GM23338 (cell line): ENCODE results near the gene YPEL1. TPM values are rescaled to one million over a fixed set of nuclear protein-coding genes. Genes with fewer than 3 reads are reported as not detected.

Experiments
- ATAC-seq: fragments of 200-7000 bp; cut with Tn5 transposase; 3 replicates; pipeline ENCODE4 v1.9.1; 2020
- DNase-seq: peaks from one replicate; pipeline ENCODE4 v3.0.0-alpha.2; 2015; ENCODE audit warnings: low spot score
- H2AFZ ChIP-seq: fragments of 200-600 bp; sonication (generic); 2 replicates; pipeline ENCODE4 v1.8.0; 2016; ENCODE audit warnings: antibody characterized with exemption, mild to moderate bottlenecking, moderate library complexity
- H3F3A ChIP-seq: fragments of 200-600 bp; sonication (generic); replicated peaks from 2 replicates; pipeline ENCODE4 v1.8.0; 2017; ENCODE audit warnings: antibody characterized with exemption, mixed run types, low read depth
- H3K27ac ChIP-seq: fragments of 200-600 bp; sonication (generic); 2 replicates; pipeline ENCODE4 v1.6.1; 2016; ENCODE audit warnings: low read depth
- H3K27me3 ChIP-seq: fragments of 200-600 bp; sonication (generic); 2 replicates; pipeline ENCODE4 v1.8.0; 2016; ENCODE audit warnings: mild to moderate bottlenecking, mixed run types, moderate library complexity; ENCODE audit not compliant: insufficient read depth
- H3K36me3 ChIP-seq: fragments of 200-600 bp; sonication (generic); 2 replicates; pipeline ENCODE4 v1.8.0; 2016; ENCODE audit warnings: mild to moderate bottlenecking; ENCODE audit not compliant: insufficient read depth
- H3K4me1 ChIP-seq: fragments of 200-600 bp; sonication (generic); 2 replicates; pipeline ENCODE4 v1.8.0; 2016; ENCODE audit warnings: mild to moderate bottlenecking, moderate library complexity; ENCODE audit not compliant: insufficient read depth
- H3K4me2 ChIP-seq: fragments of 200-600 bp; sonication (generic); 2 replicates; pipeline ENCODE4 v1.7.1; 2017; ENCODE audit warnings: mixed run types
- H3K4me3 ChIP-seq: fragments of 200-600 bp; sonication (generic); 2 replicates; pipeline ENCODE4 v1.6.1; 2016; ENCODE audit warnings: mixed run types
- H3K79me2 ChIP-seq: fragments of 200-600 bp; sonication (generic); replicated peaks from 2 replicates; pipeline ENCODE4 v1.8.0; 2017; ENCODE audit warnings: mild to moderate bottlenecking; ENCODE audit not compliant: insufficient read depth
- H3K9me2 ChIP-seq: fragments of 200-600 bp; sonication (generic); 2 replicates; pipeline ENCODE4 v1.8.0; 2017; ENCODE audit not compliant: insufficient read depth
- H4K20me1 ChIP-seq: fragments of 200-600 bp; sonication (generic); replicated peaks from 2 replicates; pipeline ENCODE4 v1.8.0; 2017; ENCODE audit warnings: mild to moderate bottlenecking; ENCODE audit not compliant: insufficient read depth
- H3K27ac Mint-ChIP-seq: 2 replicates; pipeline ENCODE4 v1.8.0; 2020; ENCODE audit warnings: inconsistent platforms, mild to moderate bottlenecking, moderate library complexity, mixed read lengths
- H3K27me3 Mint-ChIP-seq: 3 replicates; pipeline ENCODE4 v1.8.0; 2022; ENCODE audit warnings: low read depth, mild to moderate bottlenecking, moderate library complexity, mixed read lengths, inconsistent platforms; ENCODE audit not compliant: insufficient read depth, poor library complexity
- H3K36me3 Mint-ChIP-seq: 3 replicates; pipeline ENCODE4 v1.8.0; 2021; ENCODE audit warnings: low read depth, mild to moderate bottlenecking, inconsistent platforms, moderate library complexity, mixed read lengths
- H3K4me1 Mint-ChIP-seq: 3 replicates; pipeline ENCODE4 v1.8.0; 2020; ENCODE audit warnings: mild to moderate bottlenecking, inconsistent platforms, mixed read lengths
- H3K4me3 Mint-ChIP-seq: 3 replicates; pipeline ENCODE4 v1.8.0; 2021; ENCODE audit warnings: moderate library complexity, mild to moderate bottlenecking, inconsistent platforms, mixed read lengths
- H3K9me3 Mint-ChIP-seq: 3 replicates; pipeline ENCODE4 v1.8.0; 2020; ENCODE audit warnings: moderate library complexity, mild to moderate bottlenecking, inconsistent platforms, mixed read lengths
- CTCF ChIP-seq, 2 experiments: fragments of 200-600 bp in 1 of 2; sonication (generic) in 1 of 2; conservative IDR thresholded peaks; 2 replicates each; pipeline versions ENCODE4 v1.5.1 to v1.6.1; 2016 to 2017; ENCODE audit warnings: antibody characterized with exemption in 2 of 2, low read depth in 2 of 2, mild to moderate bottlenecking in 2 of 2, moderate library complexity in 1 of 2
- NANOG ChIP-seq: IDR thresholded peaks from 2 replicates; pipeline ENCODE4 v1.6.1; 2016; ENCODE audit warnings: antibody characterized with exemption, borderline replicate concordance
- REST ChIP-seq: IDR thresholded peaks from one replicate; pipeline ENCODE4 v1.6.1; 2018; ENCODE audit warnings: antibody characterized with exemption; ENCODE audit not compliant: unreplicated experiment
- STAT1 ChIP-seq: IDR thresholded peaks from one replicate; pipeline ENCODE4 v1.6.1; 2016; ENCODE audit warnings: antibody characterized with exemption; ENCODE audit not compliant: unreplicated experiment
- ZNF462 ChIP-seq: fragments of 250-450 bp; sonication (Bioruptor Pico); IDR thresholded peaks from 2 replicates; pipeline ENCODE4 v1.5.0; 2020; ENCODE audit warnings: mild to moderate bottlenecking, moderate library complexity
- polyA plus RNA-seq: library from polyadenylated mRNA; unstranded; fragments of >200 nt; fragmentation: Nextera tagmentation; extraction: Ambion mirVana; gene quantifications from 2 replicates; pipeline ENCODE4 v1.2.1, GENCODE V29; 2016
- total RNA-seq: library from RNA; depleted of rRNA; stranded (reverse); fragments of >200 nt; shearing (Covaris generic); gene quantifications from 2 replicates; pipeline ENCODE4 v1.2.3, GENCODE V29; 2014

YPEL1 gene
- total and polyA plus RNA-seq, 2 experiments from 2014 or later = 4.4 to 6.0 TPM

- no peak for TF ChIP-seq ZNF462 (CRISPR knock-in tag)
Measured at GRCh38 chr22:21727159-21727558, 8.4 kb downstream of the YPEL1 start (continued).

- no peak overlapping the region for H3K4me3 ChIP-seq
- no peak overlapping the region for H3K27ac Mint-ChIP-seq
- 0 out of 2 replicates have a peak, but pooled peaks cover 3% of the 10 kb centered on the region for H3K4me1 ChIP-seq
- DNase-seq (peak; percentile 87), ATAC-seq (peak; percentile 96)
- H3K9me3 Mint-ChIP-seq = no peaks in the 10 kb centered on the region
- H3K4me3 Mint-ChIP-seq = no peak overlapping the region; the same call in 2 of the 3 replicates
- H3K4me1 Mint-ChIP-seq = peaks cover 8% of the 10 kb centered on the region; the same call in 2 of the 3 replicates
- H3F3A ChIP-seq = no peaks in the 10 kb centered on the region
- H3K36me3 Mint-ChIP-seq = no peaks in the 10 kb centered on the region
- peaks cover 9% of the 10 kb centered on the region for H3K27me3 Mint-ChIP-seq
- H3K27ac ChIP-seq = peak overlapping the region; percentile 56; the same call in 1 of the 2 replicates
- no peaks in the 10 kb centered on the region for H3K79me2 ChIP-seq
- no peak overlapping the region for H2AFZ ChIP-seq
- no peaks in the 10 kb centered on the region for H3K27me3 ChIP-seq
- no peaks in the 10 kb centered on the region for H3K36me3 ChIP-seq
- H4K20me1 ChIP-seq = no peaks in the 10 kb centered on the region; the same call in none of the 2 replicates
- TF ChIP-seq REST (no peak), STAT1 (no peak), CTCF (conservative IDR thresholded peaks at IDR 0.05; ENCODE audit: low read depth in 2 of 2) (peak; percentile 58 to 76), NANOG (no peak)
- no peaks in the 10 kb centered on the region for H3K9me2 ChIP-seq
- no peak overlapping the region for H3K4me2 ChIP-seq
Measured at GRCh38 chr22:21726650-21727049, 8.9 kb downstream of the YPEL1 start.
